Stromal cell of bone marrow (primary cell): Measurements from ENCODE around the gene TGFB3.

Source experiments
- DNase-seq: peaks from one replicate; pipeline ENCODE4 v3.0.0-alpha.2; 2012; ENCODE audit warnings: low read depth

Gene TGFB3

DNA sequence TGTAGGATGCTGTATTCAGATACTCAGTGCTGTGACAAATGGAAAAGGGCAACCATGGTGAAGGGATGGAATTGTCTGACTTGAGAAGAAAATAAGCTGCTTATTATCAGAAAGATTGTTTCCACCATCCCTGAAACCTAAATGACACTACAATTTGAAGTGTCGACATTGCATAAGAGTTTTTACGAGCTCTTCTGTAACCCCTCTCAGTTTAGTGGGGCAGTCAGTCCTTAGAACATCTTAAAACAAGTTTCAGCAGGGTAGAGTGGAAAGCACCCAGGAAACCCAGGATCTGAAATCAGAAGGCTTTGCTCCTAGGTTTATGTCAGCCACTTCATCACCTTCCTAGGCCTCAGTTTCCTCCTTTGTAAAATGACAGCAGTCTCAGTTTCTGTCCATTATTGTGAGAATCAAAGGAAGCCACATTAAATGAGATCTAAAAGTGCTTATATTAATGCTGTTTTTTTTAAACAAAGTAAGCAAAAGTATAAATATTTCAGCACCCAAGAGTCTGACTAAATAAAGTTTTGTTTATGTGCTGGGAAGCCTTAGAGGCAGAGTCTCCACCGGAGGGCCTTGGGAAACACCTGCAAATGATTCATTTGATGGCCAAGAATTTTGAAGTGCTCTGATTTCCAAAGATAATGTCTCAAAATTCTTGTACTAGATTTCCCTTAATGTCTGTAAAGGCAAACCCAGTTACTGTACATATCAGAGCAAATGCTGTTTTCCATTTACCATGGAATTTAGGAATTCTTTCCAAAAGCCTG lies 5.6 kb upstream of the TGFB3 start:
- DNase-seq, result no peak

DNA sequence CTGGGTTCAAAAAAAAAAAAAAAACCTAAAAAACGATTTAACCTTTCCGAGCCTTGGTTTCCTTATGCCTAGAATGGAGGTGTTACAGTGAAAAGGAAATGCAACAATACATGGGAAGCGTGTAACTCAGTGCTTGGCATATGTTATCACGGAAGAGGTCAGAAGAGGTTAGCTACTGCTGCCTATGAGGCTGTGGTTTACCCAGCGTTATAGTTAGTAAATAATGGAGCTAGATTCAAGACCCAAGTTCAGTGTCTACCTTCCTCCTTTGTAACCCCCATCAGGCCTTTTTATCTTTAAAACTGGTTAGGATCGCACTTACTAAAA lies 4.6 kb upstream of the TGFB3 start:
- DNase-seq, result no peak

DNA sequence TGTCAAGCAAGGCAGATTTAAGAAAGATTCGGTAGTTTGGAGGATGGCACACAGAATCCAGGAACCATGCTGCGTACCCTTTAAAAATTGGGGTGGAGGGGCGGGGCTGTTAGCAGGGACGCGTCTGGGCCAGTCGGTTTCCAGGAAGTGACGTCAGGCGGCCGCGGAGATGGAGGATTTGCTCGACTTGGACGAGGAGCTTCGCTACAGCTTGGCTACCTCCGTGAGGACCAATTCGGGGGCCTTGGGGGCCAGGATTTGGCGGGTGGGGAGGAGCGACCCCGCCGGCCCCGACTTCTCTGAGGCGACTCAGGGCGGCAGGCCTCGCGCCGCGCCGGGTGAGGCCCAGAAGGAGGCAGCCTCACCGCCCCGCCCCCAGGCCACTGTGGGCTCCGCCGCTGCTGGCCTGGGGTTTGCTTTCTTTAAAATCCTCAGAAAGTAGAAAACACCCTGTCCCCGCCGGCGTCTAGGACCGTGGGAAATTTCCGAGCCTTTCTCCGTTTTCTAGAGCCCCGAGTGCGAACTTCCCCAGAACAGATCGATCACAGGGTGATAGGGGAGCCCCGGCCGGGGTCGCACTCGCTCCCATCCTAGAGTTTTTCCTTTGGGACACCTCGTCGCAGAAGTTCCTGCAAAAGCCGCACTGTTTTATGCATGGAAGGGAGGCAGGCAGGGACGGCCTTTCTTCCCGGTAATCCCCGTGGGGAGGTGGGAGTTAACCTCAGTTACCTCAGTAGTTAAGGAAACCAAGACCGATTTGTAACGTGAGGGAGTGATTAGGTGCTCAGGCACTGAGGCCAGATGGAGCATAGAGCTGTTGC lies 4.0 kb upstream of the TGFB3 start, which contains the start of gene IFT43:
Gene IFT43, plus strand, starts transcription at position 146 of the 821 bp plus-strand sequence. Its CDS starts 24 bp downstream, at position 170.
- peak; percentile 76 for DNase-seq

DNA sequence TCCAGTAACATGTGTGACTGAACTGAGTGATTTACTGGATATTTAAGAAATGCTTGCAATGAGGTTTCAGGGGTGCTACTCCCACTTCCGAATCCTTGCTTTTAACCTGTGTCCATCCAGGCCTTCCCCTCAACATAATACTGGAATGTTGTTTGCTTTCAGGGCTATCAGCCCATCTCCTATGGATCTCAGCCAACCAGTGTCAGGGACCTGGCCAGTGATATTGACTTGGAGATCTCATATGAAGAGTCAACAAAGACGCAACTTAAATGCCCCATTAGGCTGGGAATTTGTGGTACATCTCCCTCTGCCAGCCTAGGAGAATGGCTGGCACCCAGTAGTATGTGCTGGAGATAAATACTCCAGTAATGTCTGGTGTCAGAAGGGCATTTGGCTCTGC lies 2.9 kb upstream of the TGFB3 start:
- no peak for DNase-seq

DNA sequence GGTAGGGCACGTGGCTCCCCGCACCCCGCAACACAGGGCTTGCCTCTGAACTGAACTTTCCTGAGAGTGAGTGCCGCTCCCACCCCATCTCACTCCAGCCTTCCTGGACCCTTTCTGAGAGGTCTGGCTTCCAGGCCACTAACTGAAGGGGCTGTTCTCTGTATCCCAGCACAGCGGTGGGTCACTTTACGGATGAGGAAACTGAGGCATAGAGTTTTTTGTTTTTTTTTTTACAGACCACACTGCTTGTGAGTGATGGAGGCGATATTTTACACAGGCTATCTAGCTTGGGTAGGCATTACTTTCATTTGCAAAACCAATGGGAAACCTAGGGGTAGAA lies 1.2 kb upstream of the TGFB3 start:
- no peak for DNase-seq

DNA sequence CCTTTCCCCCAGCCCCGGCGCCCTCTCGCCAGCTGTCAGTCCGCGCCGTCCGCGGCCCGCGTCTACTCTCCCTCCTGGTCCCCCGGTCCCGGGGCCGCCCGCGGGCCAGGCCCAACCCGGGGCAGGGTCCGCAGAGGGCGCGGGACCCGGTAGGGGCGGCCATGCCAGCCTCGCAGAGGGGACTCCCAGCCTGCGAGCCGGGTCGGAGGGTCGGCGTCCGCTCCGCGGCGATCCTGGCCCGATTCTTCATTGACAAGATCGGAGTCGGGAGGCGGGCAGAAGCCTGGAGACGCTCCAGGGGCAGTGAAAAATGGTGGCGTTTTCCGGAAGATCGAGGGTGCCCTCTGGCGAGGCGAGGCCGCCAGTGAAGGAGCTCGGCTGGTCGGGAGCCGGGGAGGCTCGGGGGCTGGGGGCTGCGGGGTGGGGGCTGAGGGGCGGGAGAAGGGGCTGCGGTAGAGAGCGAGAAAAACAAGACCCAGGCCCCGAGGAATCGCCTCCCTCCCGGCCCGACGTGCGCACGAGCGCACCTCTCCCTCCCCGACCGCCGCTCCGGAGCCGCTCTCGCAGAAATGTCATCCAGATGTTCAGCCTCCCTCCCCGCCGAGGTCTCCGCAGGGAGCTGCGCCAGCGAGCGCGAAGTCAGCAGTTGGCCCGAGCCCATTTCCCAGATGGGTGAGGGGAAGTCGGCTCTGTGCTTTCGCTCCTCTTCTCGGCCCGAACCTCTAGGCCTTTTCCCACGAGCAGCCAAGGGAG lies 647 bp upstream of the TGFB3 start:
- peak; percentile 66 for DNase-seq

DNA sequence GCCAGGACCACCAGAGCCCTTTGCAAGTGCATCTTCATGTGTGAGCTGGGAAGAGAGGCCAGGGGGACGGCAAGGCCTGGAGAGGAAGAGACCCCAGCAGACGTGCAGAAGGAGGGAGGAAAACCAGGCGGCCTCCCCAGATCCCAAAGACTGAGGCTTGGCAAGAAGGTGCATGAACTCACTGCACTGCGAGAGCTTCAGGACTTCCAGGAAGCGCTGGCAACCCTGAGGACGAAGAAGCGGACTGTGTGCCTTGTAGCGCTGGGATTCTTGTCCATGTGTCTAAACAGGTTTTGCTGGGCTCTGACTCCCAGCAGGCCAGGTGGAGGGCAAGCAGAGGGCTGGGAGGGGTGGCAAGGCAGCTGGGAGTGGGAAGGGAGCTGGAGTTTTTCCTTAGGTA lies 939 bp downstream of the TGFB3 start:
- no peak for DNase-seq

DNA sequence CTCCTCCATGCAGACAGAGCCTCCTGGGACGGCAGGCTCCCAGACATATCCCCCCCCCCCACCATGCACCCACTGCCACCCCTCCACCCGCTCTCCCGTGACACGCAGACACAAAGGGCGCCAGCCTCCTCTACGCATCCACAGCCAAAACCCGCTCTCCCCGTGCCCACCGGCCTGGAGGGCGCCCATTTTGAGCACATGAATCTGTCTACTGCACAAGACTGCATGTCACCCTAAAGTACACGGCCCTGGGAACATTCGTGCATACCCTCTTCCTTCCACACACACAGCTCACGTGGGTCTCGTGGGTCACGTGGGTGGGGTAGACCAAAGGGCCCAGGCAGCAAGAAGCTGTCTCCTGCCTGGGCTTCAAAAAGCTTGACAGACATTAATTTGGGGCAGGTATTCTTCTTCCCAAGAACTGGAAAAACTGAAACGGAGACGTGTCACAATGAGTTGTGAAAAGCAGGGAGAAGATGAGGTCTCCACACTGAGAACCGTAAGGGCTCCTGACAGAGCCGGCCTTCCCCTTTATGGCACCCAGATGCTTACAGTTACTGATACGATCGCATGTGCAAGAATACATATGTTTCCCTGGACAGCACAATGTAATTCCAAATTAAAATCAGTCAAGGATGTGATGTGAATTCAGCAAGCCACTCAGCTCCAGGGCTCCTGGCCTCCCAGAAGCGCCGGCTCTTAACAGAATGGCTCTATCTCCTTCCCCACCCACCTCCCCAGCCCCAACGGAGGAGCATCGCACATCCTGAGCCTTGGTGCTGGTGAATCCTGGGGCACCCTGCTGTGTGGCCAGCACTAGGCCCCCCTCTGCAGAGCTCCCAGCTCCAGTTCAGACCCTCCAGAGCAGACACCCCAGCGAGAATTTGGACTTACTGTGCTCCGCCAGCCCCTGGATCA lies 1.9 kb downstream of the TGFB3 start:
- DNase-seq, result no peak

DNA sequence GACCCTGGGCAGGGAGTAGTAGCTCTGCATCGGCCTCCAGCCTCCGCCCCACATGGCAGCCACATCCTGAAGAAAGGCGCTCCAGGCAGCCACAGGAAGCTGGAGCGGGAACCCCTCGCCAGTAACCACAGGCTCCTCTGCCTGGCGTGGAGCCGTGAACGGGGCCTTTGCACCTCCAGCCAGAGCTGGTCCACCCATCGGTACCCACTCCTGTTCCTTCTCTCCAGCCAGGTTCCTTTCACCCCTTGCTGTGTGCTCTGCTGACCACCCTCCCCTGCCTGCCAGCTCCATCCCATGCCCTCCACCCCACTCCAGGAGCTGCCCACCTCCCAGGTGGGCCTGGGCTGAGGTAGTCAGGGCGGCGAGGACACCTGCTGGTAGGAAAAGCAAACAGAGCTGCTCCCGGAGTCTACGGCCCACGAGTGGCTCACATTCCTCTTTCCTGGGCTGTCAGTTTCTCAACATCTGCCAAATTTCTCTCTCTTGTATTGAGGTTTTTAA lies 2.7 kb downstream of the TGFB3 start:
- DNase-seq, result no peak

DNA sequence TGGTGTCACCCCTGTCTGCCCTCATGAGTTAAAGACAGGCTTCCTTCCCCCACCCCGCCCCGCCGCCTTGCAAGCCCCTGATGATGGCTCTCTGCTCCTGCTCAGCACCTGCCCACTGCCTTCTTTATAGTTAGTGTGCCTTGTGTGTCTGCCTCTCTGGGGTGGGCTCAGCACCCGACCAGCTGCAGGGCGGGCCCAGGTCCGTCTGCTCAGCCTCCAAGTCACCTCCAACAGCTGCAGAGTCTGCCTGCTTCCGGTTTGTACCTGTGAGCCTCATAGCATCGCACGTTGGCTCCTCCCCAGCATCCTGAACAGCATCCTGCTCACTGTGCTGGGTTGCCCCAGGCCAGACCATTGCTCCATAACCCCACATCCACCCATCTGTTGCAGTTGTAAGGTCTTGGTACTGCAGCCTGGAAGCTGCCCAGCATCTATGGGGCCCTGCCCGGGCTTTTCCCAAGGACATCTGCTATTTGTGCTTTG lies 3.5 kb downstream of the TGFB3 start:
- no peak for DNase-seq

DNA sequence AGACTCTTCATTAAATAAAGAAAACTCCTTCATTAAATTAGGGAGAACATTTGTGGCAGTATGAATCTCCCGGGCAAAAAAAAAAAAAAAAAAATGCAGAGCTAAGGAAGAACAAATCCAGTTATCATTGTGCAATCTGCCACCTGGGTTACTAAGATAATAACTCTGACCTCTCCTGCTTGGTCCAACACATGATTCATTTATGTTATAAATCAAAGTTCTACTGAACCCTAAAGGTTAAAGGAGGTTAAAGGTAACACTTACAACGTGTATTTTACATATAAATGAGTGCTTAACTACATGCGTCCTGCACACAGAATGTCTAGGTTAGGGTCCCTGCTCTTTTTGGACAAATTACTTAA lies 4.2 kb downstream of the TGFB3 start:
- no peak for DNase-seq

DNA sequence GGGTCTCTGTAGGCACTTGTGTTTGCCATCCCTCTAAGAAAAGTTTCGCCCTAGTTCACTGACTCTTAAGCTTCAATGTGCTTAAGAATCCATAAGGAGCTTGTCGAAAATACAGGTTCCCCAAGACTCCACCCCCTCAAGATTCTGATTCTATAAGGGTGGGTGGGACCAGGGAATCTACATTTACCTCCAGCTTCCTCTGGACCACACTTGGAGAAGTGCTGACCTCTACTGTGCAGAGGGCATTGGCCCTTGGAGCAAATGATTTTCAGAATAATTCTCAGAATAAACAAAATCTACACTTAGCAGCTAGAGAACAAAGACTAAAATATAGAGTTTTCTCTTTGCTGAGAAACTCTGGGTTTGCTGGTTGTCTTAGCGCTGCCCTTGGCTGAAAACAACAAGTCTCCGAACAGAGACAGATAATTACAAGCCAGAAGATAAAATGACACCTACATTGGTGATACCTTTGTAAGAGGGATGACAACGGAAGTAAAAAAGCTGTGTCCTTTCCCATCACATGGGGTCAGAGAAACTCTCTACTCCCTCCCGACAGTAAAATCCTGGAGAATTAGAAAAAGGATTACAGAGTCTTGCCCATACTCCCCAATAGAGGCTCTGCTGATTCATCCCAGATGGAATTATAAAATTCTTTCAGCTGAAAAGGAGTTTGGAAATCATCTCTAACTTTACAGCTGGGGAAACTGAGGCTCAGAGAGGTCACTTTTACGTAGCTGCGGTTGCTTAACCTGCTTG lies 4.8 kb downstream of the TGFB3 start:
- DNase-seq, result no peak

DNA sequence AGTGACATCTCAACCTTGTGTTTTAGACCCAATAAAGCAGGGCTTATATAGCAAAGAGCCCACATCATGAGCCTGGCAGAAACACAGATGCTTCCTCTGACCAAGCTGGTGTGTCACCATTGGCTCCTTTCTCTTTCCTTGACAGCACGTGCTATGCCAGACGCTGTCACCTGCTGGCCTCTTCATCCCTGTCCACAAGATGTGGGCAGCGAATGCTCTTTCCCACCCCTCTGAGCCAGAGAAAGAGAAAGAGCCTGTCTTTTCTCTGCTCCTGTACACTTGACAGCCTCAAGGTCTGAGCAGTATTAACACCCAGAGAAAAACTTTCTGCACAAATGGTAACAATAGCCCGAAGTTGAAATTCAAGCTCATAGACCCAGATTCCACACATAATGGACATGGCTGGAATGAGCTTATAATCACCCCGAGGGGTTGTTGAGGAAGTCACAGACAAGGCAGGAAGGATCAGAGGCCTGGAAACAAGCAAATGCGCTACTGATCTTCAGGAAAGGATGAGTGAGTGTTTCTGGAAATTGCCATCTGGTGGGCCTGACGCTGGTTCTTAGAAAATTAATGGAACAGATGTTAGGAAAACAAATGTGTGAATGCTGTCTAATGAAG lies 8.9 kb downstream of the TGFB3 start:
- no peak for DNase-seq

DNA sequence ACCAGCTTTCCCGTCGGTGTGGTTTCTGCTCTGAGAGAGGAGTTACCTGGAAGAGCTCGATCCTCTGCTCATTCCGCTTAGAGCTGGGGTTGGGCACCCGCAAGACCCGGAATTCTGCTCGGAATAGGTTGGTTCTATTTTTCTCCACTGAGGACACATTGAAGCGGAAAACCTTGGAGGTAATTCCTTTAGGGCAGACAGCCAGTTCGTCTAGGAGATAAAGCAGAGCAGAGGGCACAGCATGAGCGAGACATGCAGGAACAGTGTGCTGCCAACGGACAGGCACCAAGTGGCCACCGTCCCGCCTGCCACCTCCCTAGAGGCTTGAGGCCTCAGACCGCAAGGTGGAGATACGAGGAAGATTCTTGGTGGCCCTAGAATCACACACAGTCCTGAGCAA lies 10.3 kb downstream of the TGFB3 start:
- no peak for DNase-seq

DNA sequence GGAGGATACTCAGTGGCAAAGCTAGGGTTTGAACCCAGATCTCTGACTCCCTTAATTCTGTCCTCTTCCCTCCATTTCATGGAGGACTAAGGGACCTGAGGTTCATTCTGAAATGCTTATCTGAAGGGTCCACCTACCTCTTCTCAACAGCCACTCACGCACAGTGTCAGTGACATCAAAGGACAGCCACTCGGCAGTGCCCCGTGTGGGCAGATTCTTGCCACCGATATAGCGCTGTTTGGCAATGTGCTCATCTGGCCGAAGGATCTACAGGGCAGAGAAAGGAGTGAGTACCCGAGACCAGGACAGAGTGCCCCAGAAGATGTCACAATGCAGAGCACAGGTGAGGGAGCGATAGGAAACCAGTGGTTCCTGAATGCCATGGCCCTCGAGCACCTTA lies 10.8 kb downstream of the TGFB3 start:
- DNase-seq, result no peak

DNA sequence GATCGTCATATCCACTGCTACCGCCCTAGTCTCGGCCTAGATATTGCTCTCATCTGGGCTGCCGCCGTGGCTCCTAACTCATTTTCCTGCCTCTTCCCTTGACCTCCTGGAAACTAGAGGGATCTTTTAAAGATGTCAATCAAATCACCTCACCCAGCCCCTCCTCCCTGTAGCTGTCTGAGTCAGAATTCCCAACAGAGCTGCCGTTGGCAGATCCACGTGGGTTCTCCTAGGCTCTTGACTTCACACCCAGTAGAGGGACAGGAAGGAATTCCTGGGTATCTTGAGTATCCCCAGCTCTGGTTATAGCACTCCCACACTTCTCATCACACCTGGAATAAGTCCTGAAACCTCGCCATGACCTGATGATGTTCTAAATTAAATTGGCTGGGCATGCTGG lies 11.9 kb downstream of the TGFB3 start:
- DNase-seq, result no peak

DNA sequence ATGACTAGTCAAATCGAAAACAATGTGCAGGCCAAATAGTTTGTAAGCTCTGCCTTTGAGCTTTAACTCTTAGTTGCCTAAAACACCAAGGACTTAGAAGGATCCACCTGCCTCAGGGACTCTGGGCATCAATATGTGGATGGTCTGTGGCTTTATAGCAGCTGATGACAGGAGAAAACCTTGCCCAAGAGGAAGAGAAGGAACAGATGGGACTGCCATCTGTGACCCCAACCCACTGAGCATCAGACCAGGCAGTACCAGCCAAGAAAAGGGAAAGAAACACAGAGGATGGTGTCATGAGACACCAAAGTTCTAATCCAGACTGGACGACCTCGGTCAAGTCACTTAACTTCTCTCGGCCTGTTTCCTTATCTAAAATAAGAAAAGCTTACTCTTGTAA lies 12.7 kb downstream of the TGFB3 start:
- no peak for DNase-seq

DNA sequence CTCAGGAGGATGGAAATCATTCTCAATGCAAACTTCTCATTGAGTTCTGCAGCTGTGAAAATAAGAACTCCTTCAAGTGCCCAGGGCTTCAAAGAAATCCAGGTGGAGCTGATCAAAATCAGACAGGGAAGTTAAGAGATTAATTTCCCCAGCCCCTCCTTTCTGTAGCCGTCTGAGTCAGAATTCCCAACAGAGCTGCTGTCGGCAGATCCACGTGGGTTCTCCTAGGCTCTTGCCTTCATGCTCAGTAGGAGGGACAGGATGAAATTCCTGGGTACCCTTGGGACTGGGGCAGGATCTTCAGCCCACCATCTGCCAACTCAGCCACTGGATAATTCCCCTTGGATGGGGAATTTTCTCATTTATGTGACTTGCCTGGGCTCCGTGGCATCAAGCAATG lies 13.3 kb downstream of the TGFB3 start:
- peak; percentile 53 for DNase-seq

DNA sequence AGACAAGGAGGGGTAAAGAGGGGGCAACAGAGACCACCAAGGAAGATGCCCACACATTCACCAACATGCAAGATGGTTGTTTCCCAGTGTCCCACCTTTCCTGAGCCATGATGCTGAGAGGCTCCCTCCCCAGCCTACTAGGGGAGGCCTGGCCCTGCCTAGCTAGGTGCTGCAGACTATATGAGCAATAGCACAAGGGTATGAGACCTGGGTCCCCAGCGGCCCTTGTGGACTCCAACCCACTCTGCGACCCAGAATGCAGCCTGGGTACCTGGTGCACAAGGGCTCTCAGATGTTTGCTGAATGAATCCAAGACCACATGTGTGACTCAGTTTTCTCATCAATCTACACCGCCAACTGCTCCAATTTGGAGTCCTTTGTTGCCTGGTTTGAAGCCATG lies 13.9 kb downstream of the TGFB3 start:
- no peak for DNase-seq

DNA sequence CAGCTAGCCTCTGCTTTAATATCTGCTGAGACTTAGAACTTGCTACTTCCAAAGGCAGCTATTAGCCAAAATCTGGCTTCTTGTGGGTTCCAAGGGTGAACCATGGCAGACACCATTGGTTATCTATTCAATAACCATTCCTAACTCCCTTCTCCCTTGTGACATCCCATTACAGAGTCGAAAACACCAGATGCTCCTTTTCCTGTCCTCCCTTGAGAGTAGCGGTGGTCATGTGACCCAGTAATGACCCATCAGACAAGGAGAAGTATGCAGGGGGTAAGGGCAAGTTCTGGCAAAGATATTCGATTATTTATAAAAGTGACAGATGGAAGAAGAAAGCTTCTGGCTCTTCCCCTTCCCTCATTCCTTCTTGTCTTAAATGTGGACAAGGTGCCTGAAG lies 20.1 kb downstream of the TGFB3 start:
- DNase-seq, result no peak
